ENCODE data around the gene SP6.

SP6 gene

GRCh38 chr17:47879028-47879585 is 28.1 kb upstream of the SP6 start:
- no peak for FAIRE-seq

GRCh38 chr17:47878203-47879027 is 27.5 kb upstream of the SP6 start:
- no peak for FAIRE-seq

- FAIRE-seq = no peak
These were observed 26.5 kb upstream of the SP6 start for GRCh38 chr17:47877368-47878034.

- no peak for FAIRE-seq
These were observed 24.3 kb upstream of the SP6 start for GRCh38 chr17:47875011-47875985.

GRCh38 chr17:47873200-47874090 is 22.5 kb upstream of the SP6 start:
- no peak for FAIRE-seq

GRCh38 chr17:47872651-47873161 is 21.7 kb upstream of the SP6 start:
- no peak for FAIRE-seq

- FAIRE-seq = no peak
These were observed 21.2 kb upstream of the SP6 start for GRCh38 chr17:47872019-47872650.

- FAIRE-seq = no peak
These were observed 20.1 kb upstream of the SP6 start for GRCh38 chr17:47871048-47871447.

- no peak for FAIRE-seq
These were observed 19.1 kb upstream of the SP6 start for GRCh38 chr17:47870056-47870455.

GRCh38 chr17:47869114-47869513 is 18.2 kb upstream of the SP6 start:
- FAIRE-seq = no peak

- no peak for FAIRE-seq
These were observed 17.0 kb upstream of the SP6 start for GRCh38 chr17:47867813-47868533.

- no peak for FAIRE-seq
These were observed 16.0 kb upstream of the SP6 start for GRCh38 chr17:47866941-47867340.

GRCh38 chr17:47864791-47865216 is 13.8 kb upstream of the SP6 start:
- no peak for FAIRE-seq

- no peak for FAIRE-seq
These were observed 11.9 kb upstream of the SP6 start for GRCh38 chr17:47862621-47863440.

GRCh38 chr17:47860386-47860785 is 9.4 kb upstream of the SP6 start:
- FAIRE-seq = no peak

GRCh38 chr17:47857551-47858455 is 6.8 kb upstream of the SP6 start:
- no peak for FAIRE-seq

GRCh38 chr17:47856830-47857229 is 5.9 kb upstream of the SP6 start:
- no peak for FAIRE-seq

- FAIRE-seq = no peak
These were observed 4.8 kb upstream of the SP6 start for GRCh38 chr17:47855737-47856136.

All from A204.1 (cell line).